AG04450 (cell line): ENCODE results near the gene PAM16. TPM values are rescaled to one million over a fixed set of nuclear protein-coding genes. Genes with fewer than 3 reads are reported as not detected.

ENCODE experiments used
- CTCF ChIA-PET: fragments of 300-600, 350-600 bp; formaldehyde crosslinking; extraction: SDS; loops from one replicate; lab custom pipeline; 2022; ENCODE audit warnings: antibody characterized with exemption, inconsistent platforms; lab: Charles Lee
- POLR2A ChIA-PET: fragments of 350-600 bp; formaldehyde crosslinking; extraction: SDS; loops from one replicate; lab custom pipeline; 2021; ENCODE audit warnings: antibody characterized with exemption, inconsistent platforms; lab: Yijun Ruan, JAX
- DNase-seq: peaks from one replicate; pipeline ENCODE4 v3.0.0-alpha.2; 2011; ENCODE audit warnings: low read depth, low spot score
- H3K27ac ChIP-seq: one replicate; pipeline ENCODE4 v1.5.1; 2012; ENCODE audit warnings: low read depth, low read length, control low read depth
- H3K27me3 ChIP-seq: one replicate; pipeline ENCODE4 v1.6.0; 2012; ENCODE audit warnings: low read length; ENCODE audit not compliant: control insufficient read depth, insufficient read depth
- H3K4me3 ChIP-seq: 2 replicates; pipeline ENCODE4 v1.5.1; 2011; ENCODE audit warnings: mild to moderate bottlenecking, low read depth, low read length, control low read depth
- H3K9me3 ChIP-seq: 2 replicates; pipeline ENCODE4 v1.5.1; 2012; ENCODE audit warnings: low read length; ENCODE audit not compliant: control insufficient read depth, insufficient read depth
- CTCF ChIP-seq: IDR thresholded peaks from 2 replicates; pipeline ENCODE4 v1.5.1; 2011; ENCODE audit warnings: low read depth, low read length, control low read depth, inconsistent platforms
- polyA plus RNA-seq: library from polyadenylated mRNA; depleted of rRNA; stranded (reverse); fragments of >200 nt; gene quantifications from 2 replicates; pipeline ENCODE4 v1.2.3, GENCODE V29; 2011

The PAM16 gene
- polyA plus RNA-seq, 1 experiment = 18.4 TPM

- no peak overlapping the region for H3K4me3 ChIP-seq
- H3K27me3 ChIP-seq = no peaks in the 10 kb centered on the region
- CTCF ChIA-PET = interaction anchor here (0.6 to 3.8 kb wide), 12 partner anchors 10 to 130 kb away, joined by 4 to 37 read pairs (median 8); no protein-coding TSS in a partner anchor
- POLR2A ChIA-PET = interaction anchor here (0.5 to 2.6 kb wide), 9 partner anchors 13 to 130 kb away, joined by 3 to 11 read pairs (median 4); partner anchors contain the start of genes GLIS2 and TFAP4
- no peaks in the 10 kb centered on the region; the same call in 1 of the 2 replicates for H3K9me3 ChIP-seq
- DNase-seq = no peak
- peak overlapping the region; percentile 70 for H3K27ac ChIP-seq
- TF ChIP-seq CTCF = no peak
Measured at GRCh38 chr16:4328782-4329775, 22.0 kb downstream of the PAM16 start.

GRCh38 chr16:4328046-4328781, 22.9 kb downstream of the PAM16 start:
- ChIA-PET CTCF (interaction anchor here (0.6 to 3.8 kb wide), 10 partner anchors 11 to 129 kb away, joined by 3 to 37 read pairs (median 8); partner anchors contain the start of gene GLIS2), POLR2A (interaction anchor here (0.6 to 2.6 kb wide), 10 partner anchors 11 to 75 kb away, joined by 3 to 11 read pairs (median 5); partner anchors contain the start of genes GLIS2 and TFAP4)
- DNase-seq = no peak
- H3K4me3 ChIP-seq = peak overlapping the region; percentile 44
- peak overlapping the region; percentile 70 for H3K27ac ChIP-seq
- H3K27me3 ChIP-seq = no peaks in the 10 kb centered on the region
- no peaks in the 10 kb centered on the region; the same call in 1 of the 2 replicates for H3K9me3 ChIP-seq
- peak; percentile 64 for TF ChIP-seq CTCF

- TF ChIP-seq CTCF = no peak
- H3K9me3 ChIP-seq = no peaks in the 10 kb centered on the region; the same call in 1 of the 2 replicates
- no peak for DNase-seq
- H3K4me3 ChIP-seq = peak overlapping the region; percentile 44
- ChIA-PET POLR2A (interaction anchor here (0.6 to 1.8 kb wide), 8 partner anchors 10 to 74 kb away, joined by 3 to 11 read pairs (median 4); partner anchors contain the start of genes GLIS2 and TFAP4), CTCF (interaction anchor here (0.6 to 3.8 kb wide), 10 partner anchors 11 to 128 kb away, joined by 3 to 37 read pairs (median 8); partner anchors contain the start of gene GLIS2)
- H3K27me3 ChIP-seq = no peaks in the 10 kb centered on the region
- peak overlapping the region; percentile 70 for H3K27ac ChIP-seq
Measured at GRCh38 chr16:4327386-4328045, 23.6 kb downstream of the PAM16 start.

- DNase-seq = no peak
- POLR2A ChIA-PET = interaction anchor here (1.0 kb wide), 1 partner anchor 61 kb away, joined by 3 read pairs; no protein-coding TSS in a partner anchor
- TF ChIP-seq CTCF = no peak
- Histone ChIP-seq H3K9me3 (no peaks in the 10 kb centered on the region; the same call in 1 of the 2 replicates), H3K27me3 (no peaks in the 10 kb centered on the region), H3K27ac (no peak overlapping the region), H3K4me3 (no peak overlapping the region)
- CTCF ChIA-PET = interaction anchor here (0.5 to 1.2 kb wide), 3 partner anchors 13 to 815 kb away, joined by 3 read pairs; no protein-coding TSS in a partner anchor
Measured at GRCh38 chr16:4325253-4325758, 25.8 kb downstream of the PAM16 start.
